GM21619 (cell line): ENCODE data around the gene PLA2G12B.
"Not testable (repeated sequence)": the region's sequence is repeated elsewhere in the genome, so short reads cannot be mapped to it uniquely, and the experiment has no call there.

Source experiments
- ATAC-seq: cut with Tn5 transposase; IDR thresholded peaks from one replicate; pipeline ENCODE4 v1.9.1; 2021; ENCODE audit not compliant: unreplicated experiment

Gene PLA2G12B

DNA sequence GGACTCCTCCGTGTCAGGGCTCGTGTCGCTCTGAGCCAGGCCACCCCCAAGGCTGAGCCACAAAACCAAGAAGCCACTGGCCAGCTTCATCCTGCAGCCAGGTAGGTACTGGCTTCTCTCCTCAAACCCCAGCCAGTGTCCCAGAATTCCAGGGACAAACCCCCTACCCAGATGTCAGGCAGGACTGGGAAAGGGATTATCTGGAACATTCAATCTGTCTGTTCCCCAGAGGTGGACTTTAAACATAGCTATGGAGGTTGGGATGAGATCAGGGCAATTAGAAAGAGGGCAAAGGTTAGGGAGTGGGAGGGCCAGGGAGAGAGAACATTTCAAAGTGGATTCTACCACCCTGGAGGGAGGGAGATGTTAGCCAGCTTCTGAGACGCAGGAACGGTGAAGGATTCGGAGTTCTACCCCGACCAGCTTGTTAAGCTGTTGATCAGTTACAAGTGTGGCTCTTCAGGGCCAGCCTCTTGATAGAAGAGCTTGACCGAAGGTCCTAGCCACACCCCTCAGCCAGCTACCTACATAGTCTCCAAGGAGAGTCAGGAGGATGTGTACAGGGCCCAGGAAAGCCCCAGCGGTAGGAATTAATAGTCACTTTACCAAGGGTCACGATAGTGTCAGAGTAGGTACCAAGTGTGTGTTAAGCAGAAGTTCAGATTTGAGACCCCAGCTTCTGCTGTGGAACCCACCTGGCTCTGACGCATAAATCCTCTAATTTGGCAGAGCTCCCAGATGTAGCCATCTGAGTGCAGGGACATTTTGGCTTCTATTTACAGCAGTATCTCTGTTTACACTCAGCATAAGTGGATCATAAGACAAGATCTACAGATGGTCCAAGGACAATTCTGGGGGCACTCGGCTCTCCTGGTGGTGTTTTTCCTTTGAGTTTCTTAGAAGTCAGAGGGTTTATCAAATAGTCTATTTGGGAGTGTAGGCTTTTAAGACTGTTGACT lies at the start of gene PLA2G12B:
Gene PLA2G12B (minus strand): TSS at position 211 of the 959 bp plus-strand sequence. CDS start 121 bp downstream, at position 90.
- ATAC-seq, result no peak

GRCh38 chr10:73003822-73004221 lies 49.2 kb upstream of the PLA2G12B start:
- no peak for ATAC-seq

DNA sequence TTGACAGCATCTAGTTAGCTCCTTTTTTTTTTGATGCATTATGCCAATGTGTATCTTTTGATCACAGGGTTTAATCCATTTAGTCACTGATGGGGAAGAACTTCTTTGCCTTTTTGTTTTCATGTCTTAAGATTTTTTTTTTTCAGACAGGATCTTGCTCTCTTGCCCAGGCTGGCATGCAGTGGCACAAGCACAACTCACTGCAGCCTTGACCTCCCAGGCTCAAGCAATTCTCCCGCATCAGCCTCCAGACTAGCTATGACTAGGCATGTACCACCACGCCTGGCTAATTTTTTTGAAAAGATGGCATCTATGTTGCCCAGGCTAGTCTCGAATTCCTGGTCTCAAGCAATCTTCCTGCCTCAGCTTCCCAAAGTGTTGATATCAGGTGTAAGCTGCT lies 46.4 kb upstream of the PLA2G12B start:
- no peak for ATAC-seq

DNA sequence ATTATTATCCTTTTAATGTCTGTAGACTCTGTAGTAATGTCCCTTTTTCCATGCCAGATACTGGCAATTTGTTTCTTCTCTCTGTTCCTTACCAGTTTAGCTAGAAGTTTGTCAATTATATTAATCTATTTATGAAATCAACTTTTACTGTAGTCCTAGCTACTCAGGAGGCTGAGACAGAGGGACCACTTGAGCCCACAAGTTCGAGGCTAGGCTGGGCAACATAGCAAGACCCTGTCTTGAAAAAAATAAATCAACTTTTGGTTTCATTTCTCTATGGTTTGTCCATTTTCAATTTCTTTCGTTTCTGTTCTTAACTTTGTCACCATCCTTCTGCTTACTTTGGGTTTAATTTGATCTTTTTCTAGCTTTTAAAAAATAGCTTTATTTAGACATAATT lies 42.5 kb upstream of the PLA2G12B start:
- no peak for ATAC-seq

DNA sequence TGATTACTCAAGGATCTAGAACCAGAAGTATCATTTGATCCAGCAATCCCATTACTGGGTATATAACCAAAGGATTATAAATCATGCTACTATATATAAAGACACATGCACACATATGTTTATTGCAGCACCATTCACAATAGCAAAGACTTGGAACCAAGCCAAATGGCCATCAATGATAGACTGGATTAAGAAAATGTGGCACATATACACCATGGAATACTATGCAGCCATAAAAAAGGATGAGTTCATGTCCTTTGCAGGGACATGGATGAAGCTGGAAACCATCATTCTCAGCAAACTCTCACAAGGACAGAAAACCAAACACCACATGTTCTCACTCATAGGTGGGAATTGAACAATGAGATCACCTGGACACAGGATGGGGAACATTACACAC lies 40.9 kb upstream of the PLA2G12B start:
- not testable (repeated sequence) for ATAC-seq

- ATAC-seq, result not testable (repeated sequence)
Measured at GRCh38 chr10:72989771-72990170, 35.2 kb upstream of the PLA2G12B start.

DNA sequence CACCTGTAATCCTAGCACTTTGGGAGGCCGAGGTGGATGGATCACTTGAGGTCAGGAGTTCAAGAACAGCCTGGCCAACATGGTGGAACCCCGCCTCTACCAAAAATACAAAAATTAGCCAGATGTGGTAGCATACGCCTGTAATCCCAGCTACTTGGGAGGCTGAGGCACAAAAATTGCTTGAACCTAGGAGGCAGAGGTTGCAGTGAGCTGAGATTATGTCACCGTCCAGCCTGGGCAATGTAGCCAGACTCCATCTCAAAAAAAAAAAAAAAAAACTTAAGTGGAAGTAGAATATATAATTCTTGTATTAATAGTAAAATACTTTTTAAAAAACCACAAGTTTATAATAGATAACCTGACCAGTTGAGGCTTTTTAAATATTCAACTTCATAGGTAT lies 30.0 kb upstream of the PLA2G12B start:
- ATAC-seq, result not testable (repeated sequence)

DNA sequence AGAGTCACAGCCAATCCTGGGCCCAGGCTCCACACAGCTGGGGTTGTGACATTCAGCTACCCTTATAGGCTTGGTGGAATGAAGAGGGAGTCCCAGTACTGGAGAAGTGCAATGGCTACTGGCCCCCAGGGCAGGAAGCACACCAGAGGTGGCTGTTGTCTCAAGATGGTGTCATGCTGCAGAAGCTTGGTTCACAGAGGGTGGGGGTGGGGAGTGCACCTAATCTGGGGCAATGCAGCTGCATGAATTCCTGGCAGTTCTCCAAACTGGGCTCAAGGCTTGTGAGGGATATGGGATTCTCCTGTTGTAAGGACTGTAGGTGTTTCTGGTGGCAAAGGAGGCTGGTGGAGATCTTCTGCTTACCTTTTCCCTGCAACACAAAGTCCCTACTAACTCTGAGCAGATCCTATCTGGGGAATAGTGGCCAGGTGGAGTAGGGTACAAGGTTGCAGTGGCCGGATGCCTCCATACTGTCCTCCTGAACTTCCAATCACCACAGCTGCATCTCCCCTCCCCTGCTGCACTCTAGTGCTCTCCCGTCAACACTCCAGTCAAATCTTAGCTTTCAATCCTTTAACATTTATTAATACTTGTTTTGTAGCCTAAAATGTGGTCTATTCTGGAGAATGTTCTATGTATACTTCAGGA lies 27.4 kb upstream of the PLA2G12B start:
- ATAC-seq, result no peak

GRCh38 chr10:72981028-72981881 lies 26.6 kb upstream of the PLA2G12B start:
- ATAC-seq, result no peak

DNA sequence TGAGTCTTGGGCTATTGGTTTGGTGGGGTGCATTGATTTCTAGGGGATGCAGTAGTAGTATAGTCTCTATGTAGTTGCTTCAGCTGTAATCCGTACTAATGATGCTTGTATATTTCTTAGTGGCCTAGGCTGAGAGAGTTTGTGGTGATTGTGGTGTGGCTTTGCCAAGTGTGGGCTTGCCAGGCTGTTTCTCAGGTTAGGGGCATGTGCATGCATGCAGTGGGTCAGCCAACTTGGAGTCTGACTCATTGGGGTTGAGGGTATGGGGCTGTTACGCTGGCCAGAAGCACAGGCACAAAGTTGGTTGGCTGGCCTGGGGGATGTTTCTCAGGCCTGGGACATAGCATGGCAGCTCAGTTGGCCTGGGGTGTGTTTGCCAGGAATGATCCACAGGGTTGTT lies 25.7 kb upstream of the PLA2G12B start:
- no peak for ATAC-seq

GRCh38 chr10:72979709-72980108 lies 25.1 kb upstream of the PLA2G12B start:
- ATAC-seq, result no peak

GRCh38 chr10:72976886-72977285 lies 22.3 kb upstream of the PLA2G12B start:
- no peak for ATAC-seq

DNA sequence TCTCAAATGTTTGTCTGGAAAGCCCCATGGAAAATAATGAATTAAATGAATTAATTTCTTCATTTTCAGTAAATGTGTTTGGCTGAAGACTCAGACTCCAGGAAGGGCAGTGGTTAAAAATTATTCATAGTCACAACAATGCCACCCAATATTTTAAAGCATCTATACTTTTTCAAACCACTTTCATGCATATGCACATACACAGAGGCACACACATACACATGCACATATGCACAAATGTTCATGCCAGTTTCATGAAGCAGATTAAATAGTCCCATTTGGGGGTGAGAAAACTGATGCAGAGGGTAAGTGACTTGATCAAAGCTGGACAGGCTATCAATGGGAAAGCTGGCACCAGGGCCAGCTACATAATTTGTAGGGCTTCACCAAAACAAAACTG lies 1.4 kb upstream of the PLA2G12B start:
- no peak for ATAC-seq

- ATAC-seq, result no peak
Measured at GRCh38 chr10:72954230-72954595, 393 bp downstream of the PLA2G12B start.

- ATAC-seq, result no peak
Measured at GRCh38 chr10:72953687-72954086, 919 bp downstream of the PLA2G12B start.

GRCh38 chr10:72952642-72953158 lies 1.9 kb downstream of the PLA2G12B start:
- no peak for ATAC-seq

GRCh38 chr10:72952189-72952588 lies 2.4 kb downstream of the PLA2G12B start:
- no peak for ATAC-seq

DNA sequence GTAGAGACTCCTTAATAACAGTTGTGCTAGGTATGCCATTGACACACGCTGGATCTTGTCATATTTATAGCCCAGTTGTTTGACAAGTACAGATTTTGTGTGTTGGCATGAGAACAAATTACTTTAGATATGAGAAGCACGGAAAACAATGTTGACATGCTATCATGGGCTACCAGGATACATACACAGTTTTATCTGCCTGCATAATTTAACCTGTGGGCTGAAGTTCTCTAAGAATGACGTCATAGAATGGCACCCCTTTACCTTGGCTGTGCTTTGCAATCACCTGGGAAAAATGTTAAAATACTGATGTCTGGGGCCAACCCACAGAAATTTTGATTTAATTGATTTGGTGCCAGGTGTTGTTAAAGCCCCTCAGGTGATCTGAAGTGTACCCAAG lies 2.8 kb downstream of the PLA2G12B start:
- no peak for ATAC-seq

DNA sequence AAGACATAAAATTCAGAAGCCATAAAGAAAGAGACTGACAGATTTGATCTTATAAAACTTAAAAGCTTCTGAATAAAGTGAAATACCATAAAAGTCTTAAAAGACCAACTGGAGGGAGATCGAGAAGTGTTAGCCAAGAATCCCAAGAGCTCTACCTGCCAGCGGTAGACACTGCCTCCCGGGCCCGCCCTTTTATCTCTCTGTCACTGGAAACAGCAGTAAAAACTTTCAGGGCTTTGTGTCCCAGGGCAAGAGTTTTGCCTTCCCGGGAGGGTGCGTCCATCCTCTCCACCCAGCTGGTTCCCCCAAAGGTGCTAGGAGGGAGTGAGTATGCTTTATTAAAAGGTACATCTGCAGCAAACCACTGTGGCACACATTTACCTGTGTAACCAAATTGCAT lies 5.8 kb downstream of the PLA2G12B start:
- ATAC-seq, result no peak

GRCh38 chr10:72946963-72947362 lies 7.6 kb downstream of the PLA2G12B start:
- ATAC-seq, result no peak
